ENCODE results near the gene SLC2A4RG. TPM values are rescaled to one million over a fixed set of nuclear protein-coding genes. Genes with fewer than 3 reads are reported as not detected.
A peak's percentile ranks its signal among the peaks of the same experiment; 100 is the strongest.

The SLC2A4RG gene
- total and polyA plus RNA-seq, 4 donors: 18.8 to 121 (median 61.3) TPM

GRCh38 chr20:63785691-63786131, 46.1 kb downstream of the SLC2A4RG start:
- WGBS, 2 donors: 75 to 83% methylated on average over 14 of the region's 14 CpGs
- no peak for ATAC-seq (ENCODE audit: insufficient read depth, low FRiP score)
- H3K27me3 ChIP-seq (ENCODE audit: control insufficient read depth in 3 of 3, insufficient read depth in 3 of 3, low read length in 2 of 3): no peaks in the 10 kb centered on the region

DNA sequence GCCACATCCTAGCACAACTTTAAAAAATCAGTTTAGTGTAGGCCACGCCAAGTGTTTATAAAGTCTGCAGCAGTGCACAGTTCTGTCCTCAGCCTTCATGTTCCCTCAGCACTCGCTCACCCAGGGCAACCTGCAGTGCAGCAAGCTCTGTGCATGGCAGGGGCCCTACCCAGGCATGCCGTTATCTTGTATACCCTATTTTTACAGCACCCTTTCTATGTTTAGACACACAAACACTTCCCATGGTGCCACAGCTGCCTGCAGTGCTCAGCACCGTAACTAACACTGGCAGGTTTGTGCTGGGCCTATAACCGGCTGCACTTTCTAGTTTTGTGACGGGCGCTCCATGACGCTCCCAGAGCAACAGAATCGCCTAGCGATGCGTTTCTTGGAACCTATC, 47.7 kb downstream of the SLC2A4RG start:
- TF ChIP-seq, protein P1, sequence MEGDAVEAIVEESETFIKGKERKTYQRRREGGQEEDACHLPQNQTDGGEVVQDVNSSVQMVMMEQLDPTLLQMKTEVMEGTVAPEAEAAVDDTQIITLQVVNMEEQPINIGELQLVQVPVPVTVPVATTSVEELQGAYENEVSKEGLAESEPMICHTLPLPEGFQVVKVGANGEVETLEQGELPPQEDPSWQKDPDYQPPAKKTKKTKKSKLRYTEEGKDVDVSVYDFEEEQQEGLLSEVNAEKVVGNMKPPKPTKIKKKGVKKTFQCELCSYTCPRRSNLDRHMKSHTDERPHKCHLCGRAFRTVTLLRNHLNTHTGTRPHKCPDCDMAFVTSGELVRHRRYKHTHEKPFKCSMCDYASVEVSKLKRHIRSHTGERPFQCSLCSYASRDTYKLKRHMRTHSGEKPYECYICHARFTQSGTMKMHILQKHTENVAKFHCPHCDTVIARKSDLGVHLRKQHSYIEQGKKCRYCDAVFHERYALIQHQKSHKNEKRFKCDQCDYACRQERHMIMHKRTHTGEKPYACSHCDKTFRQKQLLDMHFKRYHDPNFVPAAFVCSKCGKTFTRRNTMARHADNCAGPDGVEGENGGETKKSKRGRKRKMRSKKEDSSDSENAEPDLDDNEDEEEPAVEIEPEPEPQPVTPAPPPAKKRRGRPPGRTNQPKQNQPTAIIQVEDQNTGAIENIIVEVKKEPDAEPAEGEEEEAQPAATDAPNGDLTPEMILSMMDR (IDR thresholded peaks at IDR 0.05; ENCODE audit: control extremely low read depth, extremely low read depth): no peak
- Histone ChIP-seq H3K27me3 (ENCODE audit: control insufficient read depth in 3 of 3, insufficient read depth in 3 of 3, low read length in 2 of 3) (no peaks in the 10 kb centered on the region), H3K36me3 (ENCODE audit: control insufficient read depth in 4 of 4, insufficient read depth in 4 of 4, low read length in 4 of 4) (peaks cover 0 to 12% (median 9%) of the 10 kb centered on the region in 4 donors), H3K4me1 (ENCODE audit: control insufficient read depth in 5 of 5, insufficient read depth in 5 of 5, low read length in 5 of 5) (peaks cover 0 to 4% (median 0%) of the 10 kb centered on the region in 5 donors), H3K4me3 (no peak overlapping the region), H3K9me3 (ENCODE audit: control insufficient read depth in 4 of 4, insufficient read depth in 3 of 4, low read length in 3 of 4) (no peaks in the 10 kb centered on the region), H3K9ac (ENCODE audit: insufficient read depth in 1 of 2, low read length in 2 of 2) (no peak overlapping the region), H3K27ac (ENCODE audit: low read depth in 1 of 2, low read length in 1 of 2) (peak overlapping the region in 1 of 2 donors; percentile 58)
- 91 to 93% methylated on average over 11 of the region's 11 CpGs for WGBS, 2 donors
- DNase-seq (no peak), ATAC-seq (ENCODE audit: insufficient read depth, low FRiP score) (no peak)

More at GRCh38 chr20:63785691-63786131, 46.1 kb downstream of the SLC2A4RG start:
- no peaks in the 10 kb centered on the region for H3K9me3 ChIP-seq (ENCODE audit: control insufficient read depth in 4 of 4, insufficient read depth in 3 of 4, low read length in 3 of 4)
- H3K4me1 ChIP-seq (ENCODE audit: control insufficient read depth in 5 of 5, insufficient read depth in 5 of 5, low read length in 5 of 5): no peaks in the 10 kb centered on the region
- no peak overlapping the region for H3K4me3 ChIP-seq
- no peak overlapping the region for H3K9ac ChIP-seq (ENCODE audit: insufficient read depth in 1 of 2, low read length in 2 of 2)
- no peak for DNase-seq
- TF ChIP-seq, protein P1 (IDR thresholded peaks at IDR 0.05; ENCODE audit: control extremely low read depth, extremely low read depth): no peak
- peaks cover 0 to 12% (median 9%) of the 10 kb centered on the region in 4 donors for H3K36me3 ChIP-seq (ENCODE audit: control insufficient read depth in 4 of 4, insufficient read depth in 4 of 4, low read length in 4 of 4)
- H3K27ac ChIP-seq (ENCODE audit: low read depth in 1 of 2, low read length in 1 of 2): no peak overlapping the region

DNA sequence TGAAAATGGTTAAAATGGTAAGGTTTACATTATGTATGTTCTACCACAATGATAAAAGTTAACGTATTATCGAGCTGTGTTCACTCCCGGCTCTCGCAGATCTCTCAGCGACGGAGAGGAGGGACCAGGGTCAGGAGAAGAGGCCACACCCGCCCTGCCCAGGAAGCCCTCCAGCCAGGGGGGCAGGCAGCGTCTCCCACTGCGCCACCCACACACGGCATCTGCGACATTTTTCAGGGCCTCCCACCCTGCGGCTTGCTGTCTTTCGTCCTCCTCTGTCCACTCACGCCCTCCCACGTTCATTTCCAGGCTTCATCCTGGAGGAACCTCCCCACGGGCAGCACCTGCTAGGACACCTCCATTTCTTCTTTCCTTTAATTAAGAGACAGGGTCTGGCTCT, 48.2 kb downstream of the SLC2A4RG start:
- TF ChIP-seq, protein P1 (IDR thresholded peaks at IDR 0.05; ENCODE audit: control extremely low read depth, extremely low read depth): no peak
- Histone ChIP-seq H3K9ac (ENCODE audit: insufficient read depth in 1 of 2, low read length in 2 of 2) (no peak overlapping the region), H3K27ac (ENCODE audit: low read depth in 1 of 2, low read length in 1 of 2) (peak overlapping the region in 1 of 2 donors; percentile 58), H3K4me1 (ENCODE audit: control insufficient read depth in 5 of 5, insufficient read depth in 5 of 5, low read length in 5 of 5) (peaks cover 0 to 4% (median 0%) of the 10 kb centered on the region in 5 donors), H3K27me3 (ENCODE audit: control insufficient read depth in 3 of 3, insufficient read depth in 3 of 3, low read length in 2 of 3) (no peaks in the 10 kb centered on the region), H3K36me3 (ENCODE audit: control insufficient read depth in 4 of 4, insufficient read depth in 4 of 4, low read length in 4 of 4) (peaks cover 0 to 12% (median 9%) of the 10 kb centered on the region in 4 donors), H3K4me3 (no peak overlapping the region), H3K9me3 (ENCODE audit: control insufficient read depth in 4 of 4, insufficient read depth in 3 of 4, low read length in 3 of 4) (no peaks in the 10 kb centered on the region)
- ATAC-seq (ENCODE audit: insufficient read depth, low FRiP score) (no peak), DNase-seq (no peak)
- 82 to 84% methylated on average over 16 of the region's 16 CpGs for WGBS, 2 donors
